NB4 (cell line): ENCODE results near the gene PPTC7.

Experiments used
- CTCF ChIP-seq: IDR thresholded peaks from one replicate; pipeline ENCODE4 v1.5.1; 2012; ENCODE audit warnings: low read depth, low read length
- POLR2A ChIP-seq: IDR thresholded peaks from 2 replicates; pipeline ENCODE4 v1.6.1; 2011; ENCODE audit warnings: mild to moderate bottlenecking; ENCODE audit not compliant: insufficient read length; ENCODE audit errors: extremely low read depth
- TF ChIP-seq, protein P1 (sequence below): IDR thresholded peaks from 2 replicates; pipeline ENCODE4 v1.6.1; 2011; ENCODE audit warnings: low read depth, low read length

DNA sequence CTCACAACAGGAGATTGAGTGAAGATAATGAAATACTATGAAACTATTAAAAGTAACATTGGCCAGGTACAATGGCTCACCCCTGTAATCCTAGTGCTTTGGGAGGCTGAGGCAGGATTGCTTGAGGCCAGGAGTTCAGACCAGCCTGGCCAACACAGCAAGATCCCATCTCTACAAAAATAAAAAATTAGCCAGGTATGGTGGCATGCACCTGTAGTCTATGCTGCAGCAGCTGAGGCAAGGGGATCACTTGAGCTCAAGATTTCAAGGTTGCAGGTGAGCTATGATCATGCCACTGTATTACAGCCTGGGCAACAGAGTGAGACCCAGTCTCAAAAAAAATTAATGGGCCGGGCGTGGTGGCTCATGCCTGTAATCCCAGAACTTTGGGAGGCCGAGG lies 66.1 kb downstream of the PPTC7 start:
- TF ChIP-seq POLR2A = no peak
- no peak for TF ChIP-seq CTCF
- TF ChIP-seq, protein P1, sequence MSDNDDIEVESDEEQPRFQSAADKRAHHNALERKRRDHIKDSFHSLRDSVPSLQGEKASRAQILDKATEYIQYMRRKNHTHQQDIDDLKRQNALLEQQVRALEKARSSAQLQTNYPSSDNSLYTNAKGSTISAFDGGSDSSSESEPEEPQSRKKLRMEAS = no peak
